Common myeloid progenitor, CD34-positive (primary cell): ENCODE data around the gene ARL16. TPM values are rescaled to one million over a fixed set of nuclear protein-coding genes. Genes with fewer than 3 reads are reported as not detected.
A peak's percentile ranks its signal among the peaks of the same experiment; 100 is the strongest.

ENCODE experiments used
- CTCF ChIA-PET: fragments of 350-600 bp; sonication (Branson Sonifier 250); formaldehyde crosslinking; loops from one replicate; lab custom pipeline; 2021; ENCODE audit warnings: antibody characterized with exemption; lab: Charles Lee
- POLR2A ChIA-PET: fragments of 350-600 bp; sonication (Branson Sonifier 250); formaldehyde crosslinking; loops from one replicate; lab custom pipeline; 2021; ENCODE audit warnings: antibody characterized with exemption; lab: Charles Lee
- DNase-seq, 3 donors: peaks; one replicate each; pipeline versions ENCODE4 v3.0.0 to v3.0.0-alpha.2; 2013
- H3K27ac ChIP-seq, 2 experiments: 1 replicate in 1 of 2; 2 replicates in 1 of 2; pipeline ENCODE4 v1.7.0; 2013; ENCODE audit warnings: inconsistent platforms in 2 of 2, low read length in 2 of 2, mild to moderate bottlenecking in 2 of 2, low read depth in 1 of 2, moderate library complexity in 1 of 2; ENCODE audit not compliant: severe bottlenecking in 2 of 2, insufficient read depth in 1 of 2, poor library complexity in 1 of 2
- H3K27me3 ChIP-seq, 5 experiments: replicated peaks in 2 of 5; 1 replicate in 3 of 5; 2 replicates in 2 of 5; pipeline versions ENCODE4 v1.6.1 to v1.7.0; 2013; ENCODE audit warnings: low read length in 4 of 5, mild to moderate bottlenecking in 2 of 5, moderate library complexity in 2 of 5, inconsistent platforms in 1 of 5; ENCODE audit not compliant: insufficient read depth in 5 of 5, control insufficient read depth in 4 of 5
- H3K36me3 ChIP-seq, 4 experiments: 1 replicate in 2 of 4; 2 replicates in 2 of 4; pipeline versions ENCODE4 v1.6.1 to v1.7.0; 2013; ENCODE audit warnings: low read length in 3 of 4, control low read depth in 1 of 4, mild to moderate bottlenecking in 1 of 4; ENCODE audit not compliant: control insufficient read depth in 4 of 4, insufficient read depth in 4 of 4
- H3K4me1 ChIP-seq, 4 experiments: 1 replicate in 3 of 4; 2 replicates in 1 of 4; pipeline versions ENCODE4 v1.6.1 to v1.7.1; 2013; ENCODE audit warnings: low read length in 3 of 4, mild to moderate bottlenecking in 3 of 4, control low read depth in 1 of 4, inconsistent platforms in 1 of 4, moderate library complexity in 1 of 4; ENCODE audit not compliant: control insufficient read depth in 4 of 4, insufficient read depth in 4 of 4; ENCODE audit errors: control extremely low read depth in 1 of 4
- H3K4me3 ChIP-seq, 7 experiments: 1 replicate in 4 of 7; 2 replicates in 3 of 7; pipeline versions ENCODE4 v1.5.1 to v1.7.0; 2013; ENCODE audit warnings: mild to moderate bottlenecking in 7 of 7, low read length in 6 of 7, moderate library complexity in 6 of 7, inconsistent platforms in 2 of 7, low read depth in 2 of 7, control low read depth in 1 of 7; ENCODE audit not compliant: insufficient read depth in 4 of 7, control insufficient read depth in 1 of 7; ENCODE audit errors: extremely low read depth in 1 of 7
- H3K9me3 ChIP-seq, 5 experiments: 1 replicate in 4 of 5; 2 replicates in 1 of 5; pipeline versions ENCODE4 v1.6.1 to v1.7.1; 2013; ENCODE audit warnings: low read length in 4 of 5, mild to moderate bottlenecking in 2 of 5, inconsistent platforms in 1 of 5, low read depth in 1 of 5, moderate library complexity in 1 of 5; ENCODE audit not compliant: control insufficient read depth in 4 of 5, insufficient read depth in 2 of 5; ENCODE audit errors: control extremely low read depth in 1 of 5
- WGBS: methylation state at CpG from one replicate; pipeline ENCODE4 v1.1.5; 2013; ENCODE audit not compliant: insufficient coverage; 5-methylcytosine and 5-hydroxymethylcytosine counted together
- polyA plus RNA-seq: library from polyadenylated mRNA; unstranded; fragments of 120-200 nt; gene quantifications from one replicate; pipeline ENCODE4 v1.2.1, GENCODE V29; 2013

ARL16 gene, protein sequence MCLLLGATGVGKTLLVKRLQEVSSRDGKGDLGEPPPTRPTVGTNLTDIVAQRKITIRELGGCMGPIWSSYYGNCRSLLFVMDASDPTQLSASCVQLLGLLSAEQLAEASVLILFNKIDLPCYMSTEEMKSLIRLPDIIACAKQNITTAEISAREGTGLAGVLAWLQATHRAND
- polyA plus RNA-seq, result 28.6 TPM

DNA sequence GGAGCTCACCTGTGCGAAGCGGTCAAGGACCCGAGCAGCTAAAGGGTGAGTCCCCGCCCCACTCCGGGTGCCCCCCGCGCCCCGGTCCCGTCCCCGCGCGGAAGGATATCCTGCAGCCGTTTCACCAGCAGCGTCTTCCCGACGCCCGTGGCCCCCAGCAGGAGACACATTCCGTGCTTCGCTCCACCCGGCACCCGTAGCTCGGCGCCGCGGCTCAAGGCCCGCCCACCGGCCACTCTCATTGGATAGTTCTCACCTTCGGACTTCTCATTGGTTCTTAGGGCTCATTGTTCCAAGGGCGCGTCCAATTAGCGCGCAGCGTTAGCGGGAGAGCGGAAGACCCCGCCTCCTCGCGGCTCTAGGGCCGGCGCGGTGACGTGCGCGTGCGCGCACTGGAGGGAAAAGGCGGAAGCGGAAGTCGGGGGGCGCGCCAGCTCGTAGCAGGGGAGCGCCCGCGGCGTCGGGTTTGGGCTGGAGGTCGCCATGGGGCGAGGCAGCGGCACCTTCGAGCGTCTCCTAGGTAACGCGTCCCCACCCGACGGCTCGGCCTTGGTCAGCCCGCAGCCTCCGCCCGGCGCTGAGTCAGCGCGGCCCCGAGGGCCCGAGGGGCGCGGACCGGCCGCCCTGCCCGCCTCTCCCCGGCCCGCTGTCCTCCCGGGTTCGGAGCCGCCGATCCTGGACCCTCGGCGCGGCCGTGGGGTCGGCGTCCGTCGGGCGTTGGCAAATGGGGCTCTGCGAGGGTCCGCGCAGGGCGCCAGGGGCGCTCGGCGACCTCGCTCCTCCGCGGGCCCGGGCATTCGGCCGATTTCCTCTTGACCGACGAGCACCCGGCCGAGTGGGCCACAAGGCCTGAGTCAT, at the start of gene ARL16, which contains the start of gene HGS:
ARL16 (minus strand) TSS at position 214 of the 858 bp plus-strand sequence; CDS start at position 170, 44 bp downstream.
HGS (plus strand) TSS at position 428 of the 858 bp plus-strand sequence; CDS start at position 484, 56 bp downstream.
- no peaks in the 10 kb centered on the region for H3K27me3 ChIP-seq
- ChIA-PET POLR2A (interaction anchor here (0.5 to 1.7 kb wide), 6 partner anchors 14 to 595 kb away, joined by 3 to 13 read pairs (median 5); partner anchors contain the start of genes CCDC137, MRPL12, NPLOC4 and OXLD1), CTCF (interaction anchor here (0.7 to 2.1 kb wide), 7 partner anchors 8 to 171 kb away, joined by 3 to 7 read pairs (median 3); partner anchors contain the start of genes CCDC137 and OXLD1)
- H3K27ac ChIP-seq, result peak within 1 kb of the TSS; percentile 61 to 89
- H3K36me3 ChIP-seq, result peaks cover 3 to 49% (median 26%) of the 10 kb centered on the region in 4 experiments
- 0% methylated on average over 97 of the region's 112 CpGs for WGBS
- peak within 1 kb of the TSS; percentile 81 to 97 (median 91) for H3K4me3 ChIP-seq
- no peaks in the 10 kb centered on the region for H3K9me3 ChIP-seq
- peaks cover 9 to 26% (median 22%) of the 10 kb centered on the region in 4 experiments for H3K4me1 ChIP-seq
- DNase-seq, result peak; percentile 99

- POLR2A ChIA-PET, result no interaction called here
- Histone ChIP-seq H3K9me3 (no peaks in the 10 kb centered on the region), H3K4me3 (no peak overlapping the region), H3K27ac (no peak overlapping the region), H3K36me3 (no peaks in the 10 kb centered on the region), H3K4me1 (peaks cover 0 to 16% (median 8%) of the 10 kb centered on the region in 4 experiments), H3K27me3 (peaks cover 0 to 20% (median 3%) of the 10 kb centered on the region in 5 experiments)
- WGBS, result 96% methylated on average over 21 of the region's 23 CpGs
- no peak for DNase-seq
- CTCF ChIA-PET, result no interaction called here
These were observed 43.9 kb upstream of the ARL16 start for GRCh38 chr17:81727324-81728031.

- DNase-seq, result no peak
- ChIA-PET POLR2A (no interaction called here), CTCF (interaction anchor here (2.2 kb wide), 1 partner anchor 9 kb away, joined by 10 read pairs; no protein-coding TSS in a partner anchor)
- Histone ChIP-seq H3K27me3 (peaks cover 0 to 17% (median 3%) of the 10 kb centered on the region in 5 experiments), H3K36me3 (no peaks in the 10 kb centered on the region), H3K9me3 (no peaks in the 10 kb centered on the region), H3K4me1 (peaks cover 0 to 15% (median 9%) of the 10 kb centered on the region in 4 experiments), H3K27ac (no peak overlapping the region), H3K4me3 (no peak overlapping the region)
- 89% methylated on average over 7 of the region's 9 CpGs for WGBS
These were observed 42.4 kb upstream of the ARL16 start for GRCh38 chr17:81726004-81726403.

- Histone ChIP-seq H3K27me3 (peaks cover 0 to 16% (median 3%) of the 10 kb centered on the region in 5 experiments), H3K9me3 (no peaks in the 10 kb centered on the region), H3K27ac (no peak overlapping the region), H3K4me1 (peaks cover 0 to 16% (median 9%) of the 10 kb centered on the region in 4 experiments), H3K36me3 (no peaks in the 10 kb centered on the region), H3K4me3 (no peak overlapping the region)
- ChIA-PET CTCF (interaction anchor here (2.2 kb wide), 1 partner anchor 9 kb away, joined by 10 read pairs; no protein-coding TSS in a partner anchor), POLR2A (no interaction called here)
- WGBS, result 96% methylated on average over 4 of the region's 9 CpGs
- DNase-seq, result no peak
These were observed 41.8 kb upstream of the ARL16 start for GRCh38 chr17:81725439-81725838.

GRCh38 chr17:81723651-81724209, 40.1 kb upstream of the ARL16 start:
- Histone ChIP-seq H3K4me1 (peaks cover 0 to 16% (median 9%) of the 10 kb centered on the region in 4 experiments), H3K36me3 (peaks cover 0 to 5% (median 2%) of the 10 kb centered on the region in 4 experiments), H3K4me3 (no peak overlapping the region), H3K27me3 (peaks cover 0 to 13% (median 3%) of the 10 kb centered on the region in 5 experiments), H3K27ac (no peak overlapping the region), H3K9me3 (no peaks in the 10 kb centered on the region)
- no peak for DNase-seq
- CTCF ChIA-PET, result no interaction called here
- 57% methylated on average over 10 of the region's 12 CpGs for WGBS
- POLR2A ChIA-PET, result no interaction called here
